HG02840 (cell line): Measurements from ENCODE around the gene ALOX5AP.
A peak's percentile ranks its signal among the peaks of the same experiment; 100 is the strongest.
"Not testable (repeated sequence)": the region's sequence is repeated elsewhere in the genome, so short reads cannot be mapped to it uniquely, and the experiment has no call there.

Experiments
- ATAC-seq: cut with Tn5 transposase; IDR thresholded peaks from one replicate; pipeline ENCODE4 v1.9.1; 2021; ENCODE audit warnings: mild to moderate bottlenecking, moderate library complexity, moderate number of reproducible peaks; ENCODE audit not compliant: unreplicated experiment, low FRiP score

Gene ALOX5AP

DNA sequence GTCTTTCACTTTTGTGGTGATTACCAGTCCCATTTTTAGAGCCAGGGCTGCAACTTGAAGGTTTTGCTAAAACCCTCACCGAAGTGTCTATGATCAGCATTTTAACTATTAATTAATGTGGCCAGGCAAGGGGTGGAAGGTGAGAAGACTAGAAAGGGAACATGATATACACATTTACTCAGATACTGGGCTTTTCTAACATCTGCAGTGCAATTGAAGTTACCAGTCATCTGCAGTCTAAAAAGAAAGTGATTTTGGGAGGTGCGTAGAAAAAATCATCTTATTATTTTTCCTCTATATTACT, 481 bp downstream of the ALOX5AP start:
- ATAC-seq: no peak

DNA sequence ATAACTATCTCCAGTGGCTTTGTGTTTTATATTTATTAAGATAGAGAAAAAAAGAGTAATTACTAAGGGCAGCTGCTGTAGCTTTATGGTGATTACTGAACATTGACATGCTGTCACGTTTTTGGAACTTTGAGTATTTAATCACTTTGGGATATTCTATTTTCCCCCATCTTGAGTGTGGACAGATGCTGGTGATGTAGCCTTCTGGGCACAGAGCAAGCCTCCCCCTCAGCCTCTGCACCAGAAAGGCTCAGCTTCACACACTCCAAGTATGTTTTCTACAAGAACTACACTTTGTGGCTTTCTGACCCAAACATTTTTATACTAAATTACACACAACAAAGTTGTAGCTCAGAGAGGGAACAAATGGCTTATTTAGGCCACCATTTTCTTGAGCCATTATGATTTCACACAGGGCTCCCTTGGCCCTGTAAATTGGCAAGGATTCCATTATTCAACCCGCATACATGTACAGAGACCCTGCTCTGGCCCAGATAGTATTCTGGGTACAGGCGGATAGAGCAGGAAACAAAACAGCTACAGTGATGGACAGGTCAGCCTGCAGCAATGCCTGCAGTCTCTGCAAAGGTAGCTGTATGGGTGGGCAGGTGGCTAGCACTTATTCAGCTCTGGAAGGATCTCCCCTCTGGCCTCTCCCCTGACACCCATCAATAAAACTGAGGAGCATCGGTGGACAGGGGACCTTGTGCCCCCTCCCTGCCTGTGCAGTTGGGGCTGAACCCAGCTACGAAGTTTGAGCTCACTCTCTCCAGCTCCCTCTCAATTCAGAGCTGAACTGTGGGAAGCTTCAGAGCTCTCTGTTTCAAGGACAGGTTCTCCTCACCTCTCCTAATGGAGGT, 1.3 kb downstream of the ALOX5AP start:
- no peak for ATAC-seq

DNA sequence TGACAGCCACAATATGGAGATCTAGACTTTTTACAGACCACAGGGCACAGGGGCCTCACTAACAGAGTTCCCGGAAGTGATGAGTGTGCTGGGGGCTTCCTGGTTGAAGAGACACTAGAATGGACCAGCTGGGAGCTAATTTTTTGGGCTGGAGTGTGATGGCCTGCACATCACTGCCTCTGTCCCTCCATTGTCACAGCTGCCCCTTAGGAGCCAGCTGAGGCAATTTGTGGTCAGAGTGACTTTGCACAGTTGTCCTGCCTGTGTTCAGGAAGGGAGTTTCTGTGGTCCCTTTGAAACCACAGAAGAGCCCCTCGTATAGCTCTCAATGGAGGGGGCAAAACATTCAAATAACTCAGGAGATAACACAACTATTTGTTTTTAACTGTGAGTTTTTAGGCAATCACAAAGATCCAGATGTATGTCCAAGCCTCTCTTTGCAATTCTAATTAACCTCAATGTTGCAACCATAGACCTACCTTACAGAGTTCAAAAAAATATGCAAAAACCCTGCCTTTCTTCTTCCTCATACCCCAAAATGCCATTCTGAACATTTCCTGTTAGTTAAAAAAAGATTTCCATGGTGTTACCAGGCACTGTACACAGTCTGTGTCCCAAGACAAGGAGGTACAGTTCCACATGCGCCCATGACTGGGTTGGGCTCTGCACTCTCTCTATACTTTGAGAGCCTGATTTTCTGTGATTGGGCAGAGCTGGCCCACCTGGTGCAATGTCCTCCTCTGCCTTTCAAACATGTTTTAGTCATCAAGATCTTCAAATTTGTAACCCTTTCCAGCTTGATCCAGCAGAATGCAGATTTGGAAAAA, 2.4 kb downstream of the ALOX5AP start:
- ATAC-seq: no peak

DNA sequence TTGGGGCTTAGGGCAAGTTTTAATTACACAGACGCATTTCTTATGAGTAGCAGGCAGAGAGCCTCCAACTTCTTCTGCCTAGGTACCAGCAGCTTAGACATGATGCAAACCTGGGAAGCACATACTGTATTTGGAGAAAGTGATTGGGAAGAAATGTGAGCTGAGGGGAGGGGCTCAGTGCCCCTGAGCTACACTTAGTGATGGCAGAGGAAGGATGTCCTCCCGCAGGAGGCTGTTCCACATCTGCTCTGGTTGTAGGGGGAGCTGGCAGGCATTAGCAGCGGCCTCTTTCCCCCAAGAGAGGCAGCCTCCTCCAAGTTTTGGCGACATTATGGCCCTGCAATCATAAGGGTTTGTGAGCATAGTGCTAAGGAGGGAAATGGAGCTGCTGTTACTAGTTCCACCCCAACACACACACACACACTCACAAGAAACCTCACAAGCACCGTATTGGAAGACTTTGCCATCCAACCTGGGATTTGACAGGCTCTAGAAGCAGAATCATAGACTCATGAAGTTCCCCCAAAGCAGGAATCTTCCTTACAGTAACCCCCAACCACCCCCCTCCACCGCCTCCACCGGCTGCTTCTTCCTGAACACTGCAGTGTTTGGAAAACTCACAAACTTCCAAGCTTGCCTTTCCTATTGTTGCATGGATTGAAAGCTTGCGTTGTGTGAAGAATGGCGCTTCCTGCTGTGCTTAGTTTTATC, 3.3 kb downstream of the ALOX5AP start:
- ATAC-seq: no peak

DNA sequence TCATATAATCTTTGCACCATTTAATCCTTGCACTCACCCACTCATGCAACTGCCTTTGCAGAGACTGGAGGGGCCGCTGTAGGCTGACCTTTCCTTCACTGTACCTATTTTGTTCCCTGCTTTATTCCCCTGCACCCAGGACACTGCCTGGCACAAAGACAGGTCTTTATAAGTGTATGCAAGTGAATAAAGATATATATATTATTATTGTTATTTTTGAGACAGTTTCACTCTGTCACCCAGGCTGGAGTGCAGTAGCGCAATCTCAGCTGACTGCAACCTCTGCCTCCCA, 3.8 kb downstream of the ALOX5AP start:
- no peak for ATAC-seq

DNA sequence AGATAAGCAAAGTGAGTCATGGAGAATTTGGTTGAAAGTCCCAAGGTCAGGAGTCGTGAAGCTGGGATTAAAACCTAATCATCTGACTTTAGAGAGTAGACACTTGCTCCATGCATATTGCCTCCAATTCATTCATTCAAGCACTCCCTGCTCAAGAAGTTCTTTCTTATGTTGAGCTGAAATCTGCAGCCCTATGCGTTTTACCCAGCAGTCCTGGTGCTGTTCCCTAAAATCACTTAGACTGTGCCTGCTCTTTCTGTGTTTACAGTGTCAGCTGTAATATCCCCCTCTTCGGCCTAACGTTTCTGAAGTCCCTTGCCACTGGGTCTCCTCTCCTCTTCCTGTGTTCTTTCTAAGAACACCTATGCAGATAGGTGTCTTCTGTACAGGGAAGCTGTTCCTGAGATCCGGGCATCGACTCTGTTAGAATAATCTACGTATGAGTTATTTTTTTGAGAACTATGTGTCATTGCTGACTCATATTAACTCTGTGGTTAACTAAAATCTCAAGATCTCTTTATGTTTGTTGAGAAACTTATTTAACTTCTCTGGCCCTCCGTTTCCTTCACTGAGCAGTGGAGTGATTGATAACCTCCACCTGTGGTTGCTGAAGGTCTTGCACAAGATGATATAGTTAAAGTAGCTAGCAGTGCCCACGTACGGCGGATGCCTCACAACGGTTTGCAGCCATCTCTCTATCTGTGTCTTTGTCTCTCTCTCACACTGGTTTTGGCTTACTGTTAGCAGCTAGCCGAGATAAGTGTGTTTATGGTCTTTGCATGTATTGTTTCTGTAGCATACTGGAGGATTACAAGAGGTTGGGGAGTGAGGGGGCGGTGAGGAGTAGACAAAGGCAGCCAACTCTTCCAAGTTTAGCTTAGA, 4.7 kb downstream of the ALOX5AP start:
- ATAC-seq: no peak

DNA sequence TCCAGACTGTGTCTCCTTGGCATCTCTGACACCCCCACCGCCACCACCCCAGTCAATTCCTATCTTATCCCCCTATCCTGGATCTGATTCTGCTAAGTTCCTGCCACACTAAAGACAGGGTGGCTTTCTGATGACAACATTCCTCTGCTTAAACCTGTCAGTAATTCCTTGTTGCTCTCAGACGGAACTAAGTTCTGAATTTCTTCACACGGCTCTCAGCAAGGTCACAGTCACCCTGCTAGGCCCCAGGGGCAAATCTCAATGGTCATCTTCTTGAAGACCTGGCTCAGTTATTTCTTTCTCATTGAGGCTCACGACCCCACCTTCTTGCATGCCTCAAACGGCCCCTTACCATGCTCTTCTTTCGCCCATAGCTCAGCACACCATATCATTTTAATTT, 7.6 kb downstream of the ALOX5AP start:
- no peak for ATAC-seq

DNA sequence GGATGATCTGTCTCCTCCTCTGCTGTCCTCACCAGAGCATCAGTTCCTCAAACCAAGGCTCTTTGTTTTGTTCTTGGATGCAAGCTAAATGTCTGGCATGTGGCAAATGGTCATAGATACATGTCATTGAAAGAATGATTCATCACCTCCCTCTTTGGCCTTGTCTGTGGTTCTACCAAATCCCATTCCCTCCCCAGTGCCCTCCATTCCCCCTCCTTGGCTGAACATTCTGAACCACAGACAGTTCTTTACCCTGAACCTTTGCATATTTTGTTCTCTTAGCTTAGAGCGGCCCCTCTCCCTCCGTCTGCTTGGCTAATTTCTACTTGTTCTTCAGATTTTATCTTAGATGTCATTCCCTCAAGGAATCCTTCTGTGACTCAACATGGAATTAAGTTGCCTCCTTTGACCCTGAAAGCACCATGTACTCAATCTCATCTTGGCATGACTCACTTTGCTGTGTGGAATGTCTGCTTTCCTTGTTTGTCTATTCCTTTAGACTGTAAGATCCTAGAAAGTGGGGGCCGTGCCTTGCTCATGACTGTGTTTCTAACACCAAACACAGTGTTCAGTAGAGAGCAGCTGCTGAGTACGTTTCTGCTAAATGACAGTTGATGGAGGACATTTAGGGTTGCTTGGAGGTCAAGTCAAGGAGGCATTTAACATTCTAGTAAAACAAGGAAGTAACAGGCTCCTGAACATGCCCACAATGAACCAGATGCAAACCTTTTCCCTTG, 8.1 kb downstream of the ALOX5AP start:
- no peak for ATAC-seq

DNA sequence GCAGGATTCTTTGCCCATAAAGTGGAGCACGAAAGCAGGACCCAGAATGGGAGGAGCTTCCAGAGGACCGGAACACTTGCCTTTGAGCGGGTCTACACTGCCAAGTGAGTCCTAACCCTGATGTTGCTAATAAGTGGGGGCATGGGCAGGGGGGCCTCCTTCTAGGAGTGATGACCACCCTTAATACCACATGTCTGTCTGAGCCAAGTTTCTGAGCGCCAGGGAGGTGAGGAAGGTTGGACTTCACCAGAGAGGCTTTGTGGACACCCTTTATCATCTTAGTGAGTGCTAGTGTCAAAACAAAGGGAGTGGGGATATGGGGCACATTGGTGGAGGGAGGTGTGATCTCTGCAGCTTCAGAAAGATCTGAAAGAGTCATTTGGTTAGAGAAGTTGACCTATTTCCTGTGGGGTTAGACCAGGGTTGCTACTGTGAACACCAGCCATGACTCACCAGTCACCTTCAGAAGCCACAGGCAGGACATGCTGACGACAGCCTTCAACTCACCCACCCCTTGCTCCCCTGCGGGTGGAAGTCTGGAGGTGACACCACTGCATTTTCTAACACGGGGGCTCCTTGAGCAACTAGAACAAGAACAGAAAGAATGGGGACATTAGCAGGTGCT, 8.8 kb downstream of the ALOX5AP start:
- ATAC-seq: peak; percentile 96

DNA sequence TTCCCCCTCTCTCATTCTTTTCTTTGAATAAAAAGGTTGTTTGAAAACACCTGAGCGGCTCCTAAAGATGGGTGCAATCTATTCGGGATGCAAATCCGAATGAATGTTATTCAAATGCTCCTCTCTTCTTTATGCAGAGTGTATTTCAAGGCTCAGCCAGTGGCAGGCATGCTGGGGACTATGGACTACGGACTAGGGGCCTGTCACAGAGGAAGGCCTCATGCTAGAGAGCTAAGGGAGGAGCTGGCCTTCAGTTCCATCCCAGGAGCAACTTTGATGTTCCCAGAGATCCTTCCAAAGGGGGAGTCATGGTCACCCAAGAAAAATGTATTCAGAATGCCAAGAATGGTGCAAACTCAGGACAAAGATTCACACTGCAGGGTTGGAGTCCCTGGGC, 9.3 kb downstream of the ALOX5AP start:
- no peak for ATAC-seq

DNA sequence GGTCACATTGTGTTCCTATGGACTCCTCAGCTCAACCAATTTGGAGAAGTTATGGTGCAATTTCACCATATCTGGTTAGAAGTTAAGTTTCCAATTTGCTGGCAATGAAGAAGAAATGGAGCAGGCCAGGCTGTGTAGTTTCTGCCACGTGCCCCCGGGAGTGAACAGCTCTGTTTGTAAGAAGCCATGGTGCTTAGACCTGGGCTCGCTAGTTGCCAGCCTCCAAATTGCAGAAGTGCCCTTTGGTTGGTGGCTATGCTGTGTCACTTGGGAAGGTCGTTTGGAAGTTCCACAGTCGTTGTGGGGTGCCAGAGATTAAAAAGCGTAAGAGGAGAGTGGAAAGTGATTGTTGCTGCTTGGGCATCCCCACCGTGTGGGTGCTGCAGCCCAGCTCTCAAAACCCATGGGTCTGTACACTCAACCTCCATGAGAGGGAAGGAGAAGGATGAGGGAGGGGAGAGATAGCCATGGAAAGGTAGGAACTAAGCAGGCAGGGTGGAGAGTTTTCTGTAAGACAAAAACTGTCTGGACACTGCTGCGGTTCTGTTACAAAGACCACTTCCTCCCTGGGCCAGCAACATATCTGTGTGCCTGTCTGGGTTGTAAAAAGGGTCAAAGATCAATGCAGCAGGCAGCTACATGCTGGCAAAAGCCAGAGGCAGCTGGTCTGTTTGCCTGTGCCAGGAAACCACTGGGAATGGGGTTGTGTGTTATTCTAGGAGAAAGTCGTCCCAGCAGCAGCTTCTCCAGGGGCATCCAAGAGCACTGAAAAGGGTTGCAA, 10.8 kb downstream of the ALOX5AP start:
- ATAC-seq: no peak

DNA sequence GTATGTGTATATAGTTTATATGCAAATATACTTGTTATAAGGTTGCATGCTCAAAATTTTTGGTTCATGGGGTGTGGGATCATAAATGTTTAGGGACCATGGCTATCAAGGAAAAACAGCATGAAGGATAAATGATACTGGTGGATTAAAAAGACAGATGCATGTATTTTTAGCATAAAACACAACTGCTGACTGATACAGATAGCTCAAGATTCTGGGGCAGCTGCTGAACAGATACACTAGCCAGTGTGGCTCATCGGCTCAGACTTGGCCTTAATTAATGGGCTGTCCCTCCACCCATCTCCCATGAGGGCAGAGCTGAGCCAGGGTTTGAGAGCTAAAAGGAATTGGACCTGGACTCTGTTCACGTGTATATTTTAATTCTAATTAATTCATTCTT, 11.4 kb downstream of the ALOX5AP start:
- no peak for ATAC-seq

DNA sequence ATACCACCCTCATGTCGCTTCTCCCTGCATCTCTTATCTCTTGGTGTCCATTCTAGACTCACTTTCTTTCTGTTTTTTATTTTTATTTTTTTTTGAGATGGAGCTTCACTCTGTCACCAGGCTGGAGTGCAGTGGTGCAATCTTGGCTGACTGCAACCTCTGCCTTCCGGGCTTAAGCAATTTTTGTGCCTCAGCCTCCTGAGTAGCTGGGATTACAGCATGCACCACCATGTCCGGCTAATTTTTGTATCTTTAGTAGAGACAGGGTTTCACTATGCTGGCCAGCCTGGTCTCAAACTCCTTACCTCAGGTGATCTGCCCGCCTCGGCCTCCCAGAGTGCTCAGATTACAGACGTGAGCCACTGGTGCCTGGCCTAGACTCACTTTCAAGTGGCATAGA, 12.5 kb downstream of the ALOX5AP start:
- not testable (repeated sequence) for ATAC-seq

DNA sequence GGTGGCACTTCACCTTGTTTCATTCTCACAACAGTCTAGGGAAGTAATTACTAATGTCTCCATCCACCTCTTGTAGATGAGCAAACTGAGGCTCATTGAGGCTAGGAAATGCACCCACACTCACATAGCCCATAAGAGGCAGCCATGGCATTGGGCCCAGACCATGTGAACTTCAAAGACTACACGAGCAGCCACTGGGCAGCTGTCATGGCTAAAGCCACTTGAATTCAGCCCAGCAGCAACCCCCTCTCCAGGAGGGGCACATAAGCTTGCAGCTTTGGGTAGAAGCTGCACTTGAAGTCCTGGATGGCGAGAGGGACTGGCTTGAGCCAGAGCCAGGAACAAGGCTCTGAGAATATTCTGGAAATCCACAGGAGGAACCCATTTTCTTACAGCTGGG, 13.4 kb downstream of the ALOX5AP start:
- no peak for ATAC-seq

DNA sequence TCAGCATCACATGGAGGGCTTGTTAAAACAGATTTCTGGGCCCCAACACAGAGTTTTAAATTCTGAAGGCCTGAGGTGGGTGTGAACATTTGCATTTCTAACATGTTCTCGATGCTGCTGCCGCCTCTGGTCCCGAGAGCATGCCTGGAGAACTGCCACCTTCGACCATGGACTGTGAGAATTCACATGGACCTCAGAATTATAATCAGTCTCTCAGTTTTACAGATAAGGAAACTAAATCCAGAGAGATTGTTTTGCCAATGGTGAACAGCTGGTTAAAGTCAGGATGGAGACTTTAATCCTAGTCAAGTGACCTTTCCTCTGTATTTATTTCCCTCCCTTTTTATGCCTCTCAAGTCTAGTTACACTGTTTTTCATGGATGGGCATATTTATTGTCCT, 14.7 kb downstream of the ALOX5AP start:
- no peak for ATAC-seq

DNA sequence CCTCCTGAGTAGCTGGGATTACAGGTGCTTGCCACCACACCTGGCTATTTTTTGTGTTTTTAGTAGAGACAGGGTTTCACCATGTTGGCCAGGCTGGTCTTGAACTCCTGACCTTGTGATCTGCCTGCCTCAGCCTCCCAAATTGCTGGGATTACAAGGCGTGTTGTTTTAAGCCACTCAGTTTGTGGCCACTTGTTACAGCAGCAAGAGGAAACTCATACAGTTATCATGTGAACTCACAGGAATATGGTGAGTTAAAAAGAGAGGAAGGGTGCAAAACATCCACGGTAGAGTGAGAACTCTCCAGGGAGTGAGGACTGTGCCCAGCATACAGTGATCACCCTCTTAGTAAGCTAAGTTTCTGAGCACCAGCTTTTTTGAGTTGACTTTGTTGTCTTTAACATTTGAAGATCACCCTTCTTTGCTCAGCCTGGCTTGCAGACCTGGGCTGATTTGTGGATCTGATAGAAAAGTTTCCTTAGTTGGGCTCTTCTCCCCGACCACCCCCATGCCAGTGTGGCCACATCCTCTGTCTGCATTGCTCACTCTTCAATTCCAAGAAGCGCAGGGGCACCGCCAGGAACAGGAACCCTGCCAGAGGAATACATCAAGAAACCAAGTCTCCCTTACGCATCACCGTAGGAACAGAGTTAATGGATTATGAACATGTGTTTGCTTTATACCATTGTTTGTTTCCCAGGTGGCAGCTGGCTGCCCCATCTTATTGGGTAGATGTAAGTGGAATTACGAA, 16.0 kb downstream of the ALOX5AP start:
- ATAC-seq: no peak

DNA sequence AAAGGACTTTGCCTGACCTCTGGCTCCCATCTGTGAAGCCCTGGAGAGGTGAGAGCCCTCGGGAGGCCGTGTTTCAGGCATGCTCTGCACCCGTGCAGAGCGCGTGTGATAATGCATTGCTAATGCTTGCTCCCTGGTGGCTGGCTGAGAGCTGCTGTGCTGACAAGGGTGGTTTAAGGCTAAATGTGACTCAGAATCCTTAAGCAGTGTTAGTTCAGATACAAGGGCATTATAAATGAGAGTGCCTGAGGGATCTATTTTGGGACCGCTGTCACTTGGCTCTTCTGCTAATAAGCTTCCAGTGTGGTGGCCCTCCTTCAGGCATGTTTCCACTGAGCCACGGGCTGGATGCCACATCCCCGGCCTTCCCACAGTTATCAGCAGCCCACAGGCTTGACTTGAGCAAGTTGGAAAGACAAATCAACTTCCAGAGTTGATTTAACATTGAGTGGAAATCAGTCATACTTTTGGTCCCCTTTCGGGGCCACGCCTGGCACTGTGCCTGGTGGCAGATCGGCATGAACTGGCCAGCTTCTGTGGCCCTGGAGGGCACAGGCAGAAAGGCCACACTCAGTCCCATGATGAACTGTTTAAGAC, 17.0 kb downstream of the ALOX5AP start:
- ATAC-seq: no peak
